Adrenal gland (tissue), 5 donors: ENCODE measurements around the gene DTX3L.

Experiments
- POLR2A ChIP-seq, 2 donors: fragments of 450-650 bp; IDR thresholded peaks; one replicate each; pipeline ENCODE4 v1.6.1; 2017; ENCODE audit warnings: antibody characterized with exemption in 2 of 2, mild to moderate bottlenecking in 2 of 2, moderate library complexity in 1 of 2
- TF ChIP-seq, protein P1 (sequence below), 6 experiments: fragments of 450-650 bp in 4 of 6; fragments of 200-600 bp in 2 of 6; sonication (generic) in 1 of 6; IDR thresholded peaks; 1 replicate in 5 of 6; 2 replicates in 1 of 6; pipeline versions ENCODE4 v1.5.1 to v1.8.0; 2016 to 2021; ENCODE audit warnings: antibody characterized with exemption in 6 of 6, mild to moderate bottlenecking in 2 of 6, moderate library complexity in 1 of 6
- donor health status: DM: no; HTN: no; CAD: no.

DNA sequence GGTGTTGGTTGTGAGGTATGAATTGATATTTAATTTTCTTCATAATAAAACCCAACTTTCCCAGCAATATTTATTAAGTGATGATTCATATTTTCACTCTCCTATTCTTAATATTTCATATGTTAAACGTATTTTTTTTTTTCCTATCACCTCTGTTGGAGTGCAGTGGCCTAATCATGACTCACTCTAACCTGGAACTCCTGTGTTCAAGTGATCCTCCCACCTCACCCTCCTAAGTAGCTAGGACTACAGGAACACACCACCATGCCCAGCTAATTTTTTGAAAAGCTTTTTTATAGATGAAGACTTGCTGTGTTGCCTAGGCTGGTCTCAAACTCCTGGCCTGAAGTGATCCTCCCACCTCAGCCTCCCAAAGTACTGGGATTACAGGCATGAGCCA is 22.0 kb downstream of the DTX3L start:
- TF ChIP-seq, protein P1, sequence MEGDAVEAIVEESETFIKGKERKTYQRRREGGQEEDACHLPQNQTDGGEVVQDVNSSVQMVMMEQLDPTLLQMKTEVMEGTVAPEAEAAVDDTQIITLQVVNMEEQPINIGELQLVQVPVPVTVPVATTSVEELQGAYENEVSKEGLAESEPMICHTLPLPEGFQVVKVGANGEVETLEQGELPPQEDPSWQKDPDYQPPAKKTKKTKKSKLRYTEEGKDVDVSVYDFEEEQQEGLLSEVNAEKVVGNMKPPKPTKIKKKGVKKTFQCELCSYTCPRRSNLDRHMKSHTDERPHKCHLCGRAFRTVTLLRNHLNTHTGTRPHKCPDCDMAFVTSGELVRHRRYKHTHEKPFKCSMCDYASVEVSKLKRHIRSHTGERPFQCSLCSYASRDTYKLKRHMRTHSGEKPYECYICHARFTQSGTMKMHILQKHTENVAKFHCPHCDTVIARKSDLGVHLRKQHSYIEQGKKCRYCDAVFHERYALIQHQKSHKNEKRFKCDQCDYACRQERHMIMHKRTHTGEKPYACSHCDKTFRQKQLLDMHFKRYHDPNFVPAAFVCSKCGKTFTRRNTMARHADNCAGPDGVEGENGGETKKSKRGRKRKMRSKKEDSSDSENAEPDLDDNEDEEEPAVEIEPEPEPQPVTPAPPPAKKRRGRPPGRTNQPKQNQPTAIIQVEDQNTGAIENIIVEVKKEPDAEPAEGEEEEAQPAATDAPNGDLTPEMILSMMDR (IDR thresholded peaks at IDR 0.05), result no peak
- TF ChIP-seq POLR2A (IDR thresholded peaks at IDR 0.05), result no peak
